GM10266 (cell line): ENCODE results near the gene HOXA3.

ENCODE experiments used
- DNase-seq: peaks from one replicate; pipeline ENCODE4 v3.0.0; 2012; ENCODE audit errors: extremely low spot score
- TF ChIP-seq, protein P1 (sequence below): IDR thresholded peaks from 2 replicates; pipeline ENCODE4 v1.5.1; 2012; ENCODE audit warnings: mild to moderate bottlenecking, low read depth; ENCODE audit not compliant: control insufficient read depth, insufficient read depth; ENCODE audit errors: missing control alignments

Gene HOXA3

DNA sequence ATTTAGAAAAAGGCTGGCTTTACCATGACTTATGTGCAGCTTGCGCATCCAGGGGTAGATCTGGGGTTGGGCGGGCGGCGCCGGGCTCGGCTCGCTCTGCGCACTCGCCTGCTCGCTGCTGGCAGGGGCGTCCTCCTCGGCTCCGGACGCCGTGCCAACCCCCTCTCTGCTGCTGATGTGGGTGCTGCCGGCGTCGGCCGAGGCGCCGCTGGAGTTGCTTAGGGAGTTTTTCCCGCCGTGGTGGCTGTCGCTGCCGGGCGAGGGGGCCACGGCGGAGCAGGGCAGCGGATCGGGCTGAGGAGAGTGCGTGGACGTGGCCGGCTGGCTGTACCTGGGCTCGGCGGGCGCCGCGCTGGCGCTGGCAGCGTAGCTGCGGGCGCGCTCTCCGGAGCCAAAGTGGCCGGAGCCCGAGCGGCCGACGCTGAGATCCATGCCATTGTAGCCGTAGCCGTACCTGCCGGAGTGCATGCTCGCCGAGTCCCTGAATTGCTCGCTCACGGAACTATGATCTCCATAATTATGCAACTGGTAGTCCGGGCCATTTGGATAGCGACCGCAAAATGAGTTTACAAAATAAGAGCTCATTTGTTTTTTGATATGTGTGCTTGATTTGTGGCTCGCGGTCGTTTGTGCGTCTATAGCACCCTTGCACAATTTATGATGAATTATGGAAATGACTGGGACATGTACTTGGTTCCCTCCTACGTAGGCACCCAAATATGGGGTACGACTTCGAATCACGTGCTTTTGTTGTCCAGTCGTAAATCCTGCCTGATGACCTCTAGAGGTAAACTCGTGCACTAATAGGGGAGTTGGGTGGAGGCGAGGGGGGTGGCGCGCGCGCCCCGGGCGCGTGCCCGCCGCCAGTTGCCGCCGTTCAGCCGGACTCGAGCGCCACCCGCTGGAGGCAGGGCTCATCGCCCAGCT is 9.1 kb downstream of the HOXA3 start, which contains the start of gene HOXA5:
Gene HOXA5, minus strand, starts transcription at position 659 of the 927 bp plus-strand sequence. Its CDS starts 74 bp downstream, at position 585.
- TF ChIP-seq, protein P1, sequence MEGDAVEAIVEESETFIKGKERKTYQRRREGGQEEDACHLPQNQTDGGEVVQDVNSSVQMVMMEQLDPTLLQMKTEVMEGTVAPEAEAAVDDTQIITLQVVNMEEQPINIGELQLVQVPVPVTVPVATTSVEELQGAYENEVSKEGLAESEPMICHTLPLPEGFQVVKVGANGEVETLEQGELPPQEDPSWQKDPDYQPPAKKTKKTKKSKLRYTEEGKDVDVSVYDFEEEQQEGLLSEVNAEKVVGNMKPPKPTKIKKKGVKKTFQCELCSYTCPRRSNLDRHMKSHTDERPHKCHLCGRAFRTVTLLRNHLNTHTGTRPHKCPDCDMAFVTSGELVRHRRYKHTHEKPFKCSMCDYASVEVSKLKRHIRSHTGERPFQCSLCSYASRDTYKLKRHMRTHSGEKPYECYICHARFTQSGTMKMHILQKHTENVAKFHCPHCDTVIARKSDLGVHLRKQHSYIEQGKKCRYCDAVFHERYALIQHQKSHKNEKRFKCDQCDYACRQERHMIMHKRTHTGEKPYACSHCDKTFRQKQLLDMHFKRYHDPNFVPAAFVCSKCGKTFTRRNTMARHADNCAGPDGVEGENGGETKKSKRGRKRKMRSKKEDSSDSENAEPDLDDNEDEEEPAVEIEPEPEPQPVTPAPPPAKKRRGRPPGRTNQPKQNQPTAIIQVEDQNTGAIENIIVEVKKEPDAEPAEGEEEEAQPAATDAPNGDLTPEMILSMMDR = no peak
- no peak for DNase-seq

- TF ChIP-seq, protein P1 = no peak
- no peak for DNase-seq
These were observed 9.8 kb downstream of the HOXA3 start for GRCh38 chr7:27142580-27143022.

DNA sequence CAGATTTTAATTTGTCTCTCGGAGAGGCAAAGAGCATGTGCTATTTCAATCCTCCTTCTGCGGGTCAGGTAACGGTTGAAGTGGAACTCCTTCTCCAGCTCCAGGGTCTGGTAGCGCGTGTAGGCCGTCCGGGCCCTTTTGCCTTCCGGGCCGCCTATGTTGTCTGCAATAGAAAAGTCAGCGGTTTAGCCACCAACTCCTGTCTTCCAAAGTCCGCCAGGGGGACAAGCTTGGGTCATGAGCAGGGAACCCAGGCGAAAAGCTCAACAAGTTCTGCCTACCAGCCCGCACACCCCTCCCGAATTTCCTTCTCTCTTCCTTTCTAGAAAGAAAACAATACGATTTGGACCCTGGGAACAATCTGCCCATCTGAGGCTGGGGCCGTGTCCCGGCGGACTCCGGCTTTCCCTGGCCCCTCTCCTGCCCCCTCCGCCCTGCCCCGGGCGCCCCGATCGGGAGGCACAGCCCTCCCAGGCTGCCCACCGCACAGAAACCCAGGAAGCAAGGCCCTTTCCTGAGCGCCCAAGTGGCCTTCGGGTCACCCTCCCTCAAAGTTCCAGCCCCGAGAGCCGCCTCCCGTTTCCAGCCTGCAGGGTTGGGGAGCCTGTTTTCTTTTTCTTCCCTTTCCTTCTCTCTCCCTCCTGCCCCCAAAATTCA is 10.3 kb downstream of the HOXA3 start:
- TF ChIP-seq, protein P1 = no peak
- DNase-seq = no peak

DNA sequence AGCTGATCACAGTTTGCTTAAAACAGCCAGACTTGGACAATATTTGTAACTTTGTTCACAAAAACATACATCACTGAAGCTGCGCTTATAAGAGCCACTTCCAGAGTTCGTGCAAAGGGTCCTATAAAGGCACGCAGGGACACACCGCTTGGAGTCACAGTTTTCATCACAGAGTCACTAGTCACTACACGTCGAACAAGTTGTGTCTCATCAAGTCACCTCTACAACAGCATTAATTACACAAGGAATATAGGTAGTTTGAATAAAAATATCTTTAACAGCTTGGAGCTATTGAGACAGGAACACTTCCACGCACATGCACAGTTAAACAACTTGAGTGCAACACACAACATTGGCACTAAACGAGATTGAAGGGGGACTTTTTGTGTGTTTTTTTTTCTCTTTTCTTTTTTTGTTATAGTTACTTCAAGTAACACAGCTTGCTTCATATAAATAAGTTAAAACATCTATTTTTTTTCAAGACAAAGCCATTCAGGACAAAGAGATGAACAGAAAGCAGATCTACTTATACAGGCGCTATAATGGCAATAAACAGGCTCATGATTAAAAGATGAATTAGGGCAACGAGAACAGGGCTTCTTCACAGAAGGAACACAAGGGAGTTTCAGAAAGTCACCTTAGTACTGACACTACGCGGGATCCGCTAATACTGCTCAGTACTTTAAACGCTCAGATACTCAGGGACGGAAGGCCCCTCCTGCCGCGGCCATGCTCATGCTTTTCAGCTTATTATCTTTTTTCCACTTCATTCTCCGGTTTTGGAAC is 11.1 kb downstream of the HOXA3 start:
- TF ChIP-seq, protein P1 = no peak
- no peak for DNase-seq

DNA sequence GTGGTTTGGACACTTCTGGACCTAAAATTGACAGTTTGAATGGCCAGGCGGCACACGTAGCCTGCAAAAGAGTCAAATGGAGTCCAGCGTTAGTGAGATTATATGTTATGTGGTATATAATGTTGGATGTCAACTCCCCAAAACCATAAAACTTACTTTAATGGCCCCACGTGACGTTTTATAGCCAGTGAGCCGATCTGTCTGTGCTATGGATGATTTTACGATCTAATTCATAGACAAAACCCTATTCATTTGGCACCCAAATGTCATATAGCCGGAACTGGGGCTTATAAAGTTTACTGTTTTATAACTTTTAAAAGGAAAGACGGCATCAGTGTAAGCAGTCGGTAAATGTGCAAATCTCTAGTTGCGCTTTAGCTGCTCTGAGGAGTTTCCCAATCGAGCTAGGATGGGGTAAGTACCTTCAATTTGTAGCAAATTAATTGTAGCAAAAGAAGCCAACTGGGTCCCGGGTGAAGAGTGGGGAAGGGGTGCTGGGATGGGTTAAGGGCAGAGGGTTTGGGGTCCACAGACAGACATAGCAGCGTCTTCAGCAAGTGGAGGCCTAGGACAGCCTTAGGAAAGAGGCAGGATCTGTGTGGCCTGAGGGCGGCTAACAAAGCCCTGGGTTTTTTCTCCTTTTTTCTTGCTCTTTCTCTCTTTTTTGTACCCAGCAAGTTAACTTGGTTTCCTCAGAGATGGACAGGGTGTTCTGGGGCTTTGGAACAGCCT is 12.1 kb downstream of the HOXA3 start:
- no peak for DNase-seq
- TF ChIP-seq, protein P1 = no peak

- no peak for DNase-seq
These were observed 12.9 kb downstream of the HOXA3 start for GRCh38 chr7:27139334-27140125.

More at GRCh38 chr7:27139334-27140125, 12.9 kb downstream of the HOXA3 start:
- TF ChIP-seq, protein P1 = no peak
